Measurements from ENCODE around the gene APOBR. TPM values are rescaled to one million over a fixed set of nuclear protein-coding genes. Genes with fewer than 3 reads are reported as not detected.
"Not testable (repeated sequence)": the region's sequence is repeated elsewhere in the genome, so short reads cannot be mapped to it uniquely, and the experiment has no call there.

APOBR gene
- total RNA-seq, 6 experiments from 2014 or later: not detected

DNA sequence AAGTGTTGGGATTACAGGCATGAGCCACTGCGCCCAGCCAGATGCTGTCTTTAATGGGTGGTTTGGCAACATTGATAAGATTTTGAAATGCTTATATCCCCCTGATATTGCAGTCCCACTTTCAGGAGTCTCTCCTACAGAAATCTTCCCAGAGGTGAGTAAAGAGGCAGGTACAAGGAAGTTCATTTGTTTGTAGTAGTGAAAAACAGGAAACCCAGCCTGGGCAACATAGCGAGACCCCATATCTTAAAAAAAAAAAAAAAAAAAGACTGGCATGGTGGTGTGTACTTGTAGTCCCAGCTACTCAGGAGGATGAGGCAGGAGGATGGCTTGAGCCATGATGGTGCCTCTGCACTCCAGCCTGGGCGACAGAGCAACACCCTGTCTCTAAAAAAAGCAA is 50.6 kb downstream of the APOBR start:
- Mint-ChIP-seq H3K4me1 (ENCODE audit: low read depth) (peaks cover 5% of the 10 kb centered on the region), H3K27ac (no peak overlapping the region), H3K27me3 (ENCODE audit: insufficient read depth) (peaks cover 4% of the 10 kb centered on the region), H3K9me3 (no peaks in the 10 kb centered on the region), H3K4me3 (no peak overlapping the region), H3K36me3 (ENCODE audit: low read depth) (no peaks in the 10 kb centered on the region)
- TF ChIP-seq CTCF (IDR thresholded peaks at IDR 0.05): no peak
- no peak for DNase-seq

DNA sequence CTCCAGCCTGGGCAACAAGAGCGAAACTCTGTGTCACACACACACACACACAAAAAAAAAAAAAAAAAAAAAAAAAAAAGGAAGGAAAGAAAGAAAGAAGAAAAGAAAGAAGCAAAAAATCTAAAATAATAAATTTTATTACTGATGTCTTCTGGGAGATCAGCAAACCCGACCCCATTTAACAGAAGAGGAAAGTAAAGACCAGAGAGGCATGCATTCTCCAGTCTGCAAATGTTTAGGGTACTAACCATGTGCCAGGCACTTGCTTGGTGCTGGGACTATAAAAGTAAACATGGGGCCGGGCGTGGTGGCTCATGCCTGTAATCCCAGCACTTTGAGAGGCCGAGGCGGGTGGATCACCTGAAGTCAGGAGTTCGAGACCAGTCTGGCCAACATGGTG is 51.5 kb downstream of the APOBR start:
- not testable (repeated sequence) for H3K27ac Mint-ChIP-seq; H3K4me1 Mint-ChIP-seq (ENCODE audit: low read depth); DNase-seq; H3K4me3 Mint-ChIP-seq; H3K9me3 Mint-ChIP-seq; H3K36me3 Mint-ChIP-seq (ENCODE audit: low read depth); H3K27me3 Mint-ChIP-seq (ENCODE audit: insufficient read depth)

DNA sequence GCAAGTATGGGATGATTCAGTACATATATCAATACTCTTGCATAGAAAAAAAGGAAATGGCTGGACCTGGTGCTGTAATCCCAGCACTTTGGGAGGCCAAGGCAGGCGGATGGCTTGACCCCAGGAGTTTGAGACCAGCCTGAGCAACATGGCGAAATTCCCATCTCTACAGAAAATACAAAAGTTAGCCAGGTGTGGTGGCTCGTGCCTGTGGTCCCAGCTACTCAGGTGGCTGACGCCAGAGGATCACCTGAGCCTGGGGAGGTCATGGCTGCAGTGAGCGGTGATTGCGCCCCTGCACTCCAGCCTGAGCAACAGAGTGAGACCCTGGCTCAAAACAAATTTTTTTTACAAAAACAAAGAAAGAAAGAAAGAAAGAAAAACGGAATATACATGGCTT is 52.2 kb downstream of the APOBR start:
- Mint-ChIP-seq H3K9me3 (no peaks in the 10 kb centered on the region), H3K27me3 (ENCODE audit: insufficient read depth) (peaks cover 4% of the 10 kb centered on the region), H3K4me3 (no peak overlapping the region), H3K36me3 (ENCODE audit: low read depth) (no peaks in the 10 kb centered on the region), H3K27ac (no peak overlapping the region), H3K4me1 (ENCODE audit: low read depth) (peaks cover 5% of the 10 kb centered on the region)
- no peak for DNase-seq
- no peak for TF ChIP-seq CTCF (IDR thresholded peaks at IDR 0.05)

GRCh38 chr16:28548306-28548802 is 53.9 kb downstream of the APOBR start:
- TF ChIP-seq CTCF (IDR thresholded peaks at IDR 0.05): no peak
- Mint-ChIP-seq H3K27ac (no peak overlapping the region), H3K4me3 (no peak overlapping the region), H3K27me3 (ENCODE audit: insufficient read depth) (peaks cover 4% of the 10 kb centered on the region), H3K9me3 (no peaks in the 10 kb centered on the region), H3K36me3 (ENCODE audit: low read depth) (no peaks in the 10 kb centered on the region), H3K4me1 (ENCODE audit: low read depth) (peaks cover 5% of the 10 kb centered on the region)
- no peak for DNase-seq

Other genes starting within 250 kb of the APOBR start
- not detected for gene SBK1, start 202.1 kb upstream of the APOBR start, total RNA-seq (2021; fragmentation: NEBNext Ultra II Directional; extraction: Animal tissue kit (Norgen Biotek cat#: 25700))
- 1 to 10 TPM in 1 of 6 experiments, under 1 TPM in 4, not detected in 1; 0.20 to 1.0 (median 0.27) TPM for gene NPIPB6, start 131.1 kb upstream of the APOBR start, total RNA-seq (2021; fragmentation: NEBNext Ultra II Directional; extraction: Animal tissue kit (Norgen Biotek cat#: 25700))
- gene EIF3CL, start 90.8 kb upstream of the APOBR start, total RNA-seq (2021; fragmentation: NEBNext Ultra II Directional; extraction: Animal tissue kit (Norgen Biotek cat#: 25700)): 10 to 100 TPM in 5 of 6 experiments, 1 to 10 TPM in 1; 6.7 to 69.3 (median 45.5) TPM
- not detected for gene NPIPB7, start 22.3 kb upstream of the APOBR start, total RNA-seq (2021; fragmentation: NEBNext Ultra II Directional; extraction: Animal tissue kit (Norgen Biotek cat#: 25700))
- gene CLN3, start 2.6 kb upstream of the APOBR start, total RNA-seq (2021; fragmentation: NEBNext Ultra II Directional; extraction: Animal tissue kit (Norgen Biotek cat#: 25700)): 10 to 100 TPM; 17.7 to 29.3 (median 22.1) TPM
- gene IL27, start 12.2 kb downstream of the APOBR start, total RNA-seq (2021; fragmentation: NEBNext Ultra II Directional; extraction: Animal tissue kit (Norgen Biotek cat#: 25700)): not detected
- gene NUPR1, start 44.3 kb downstream of the APOBR start, total RNA-seq (2021; fragmentation: NEBNext Ultra II Directional; extraction: Animal tissue kit (Norgen Biotek cat#: 25700)): 10 to 100 TPM; 31.9 to 60.3 (median 43.7) TPM
- gene SGF29, start 59.3 kb downstream of the APOBR start, total RNA-seq (2021; fragmentation: NEBNext Ultra II Directional; extraction: Animal tissue kit (Norgen Biotek cat#: 25700)): 10 to 100 TPM in 4 of 6 experiments, 1 to 10 TPM in 2; 7.6 to 11.6 (median 10.5) TPM
- gene SULT1A2, start 102.4 kb downstream of the APOBR start, total RNA-seq (2021; fragmentation: NEBNext Ultra II Directional; extraction: Animal tissue kit (Norgen Biotek cat#: 25700)): not detected
- gene SULT1A1, start 115.4 kb downstream of the APOBR start, total RNA-seq (2021; fragmentation: NEBNext Ultra II Directional; extraction: Animal tissue kit (Norgen Biotek cat#: 25700)): under 1 TPM in 3 of 6 experiments, not detected in 3; 0.17 to 0.30 (median 0.18) TPM
- gene NPIPB8, start 143.4 kb downstream of the APOBR start, total RNA-seq (2021; fragmentation: NEBNext Ultra II Directional; extraction: Animal tissue kit (Norgen Biotek cat#: 25700)): under 1 TPM in 2 of 6 experiments, not detected in 4; 0.31 to 0.75 TPM
- gene EIF3C, start 216.8 kb downstream of the APOBR start, total RNA-seq (2021; fragmentation: NEBNext Ultra II Directional; extraction: Animal tissue kit (Norgen Biotek cat#: 25700)): 100 to 1,000 TPM; 565 to 629 (median 588) TPM